Stimulated activated CD8-positive, alpha-beta memory T cell treated with anti-CD3 and anti-CD28 coated beads, Interleukin-4, amount 100 ng/mL, for 4 hours (primary cell): ENCODE results near the gene RNF114.

Experiments used
- DNase-seq, 2 donors: peaks; one replicate each; pipeline ENCODE4 v3.0.0-alpha.2; 2020; ENCODE audit warnings: low read depth in 2 of 2, low spot score in 1 of 2

RNF114 gene

DNA sequence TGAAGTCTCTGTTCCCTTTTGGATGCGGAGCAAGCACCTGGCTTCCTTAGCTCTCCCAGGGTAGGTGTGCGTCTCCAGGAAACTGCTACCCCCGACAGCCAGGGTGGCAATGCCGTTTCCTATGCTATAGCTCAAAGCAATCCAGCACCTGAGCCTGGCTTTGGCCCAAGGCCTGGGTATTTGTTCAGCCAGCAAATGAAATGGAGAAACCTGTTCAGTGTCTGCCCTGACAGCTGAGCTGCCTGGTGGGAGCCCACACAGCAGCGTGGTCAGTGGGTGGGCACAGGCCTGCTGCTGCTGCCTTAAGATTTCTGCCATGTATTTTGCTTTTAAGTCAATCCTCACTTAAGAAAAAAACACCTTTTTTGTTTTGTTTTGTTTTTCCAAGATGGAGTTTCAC lies 34.6 kb upstream of the RNF114 start:
- no peak for DNase-seq

GRCh38 chr20:49904440-49905214 lies 31.6 kb upstream of the RNF114 start:
- no peak for DNase-seq

DNA sequence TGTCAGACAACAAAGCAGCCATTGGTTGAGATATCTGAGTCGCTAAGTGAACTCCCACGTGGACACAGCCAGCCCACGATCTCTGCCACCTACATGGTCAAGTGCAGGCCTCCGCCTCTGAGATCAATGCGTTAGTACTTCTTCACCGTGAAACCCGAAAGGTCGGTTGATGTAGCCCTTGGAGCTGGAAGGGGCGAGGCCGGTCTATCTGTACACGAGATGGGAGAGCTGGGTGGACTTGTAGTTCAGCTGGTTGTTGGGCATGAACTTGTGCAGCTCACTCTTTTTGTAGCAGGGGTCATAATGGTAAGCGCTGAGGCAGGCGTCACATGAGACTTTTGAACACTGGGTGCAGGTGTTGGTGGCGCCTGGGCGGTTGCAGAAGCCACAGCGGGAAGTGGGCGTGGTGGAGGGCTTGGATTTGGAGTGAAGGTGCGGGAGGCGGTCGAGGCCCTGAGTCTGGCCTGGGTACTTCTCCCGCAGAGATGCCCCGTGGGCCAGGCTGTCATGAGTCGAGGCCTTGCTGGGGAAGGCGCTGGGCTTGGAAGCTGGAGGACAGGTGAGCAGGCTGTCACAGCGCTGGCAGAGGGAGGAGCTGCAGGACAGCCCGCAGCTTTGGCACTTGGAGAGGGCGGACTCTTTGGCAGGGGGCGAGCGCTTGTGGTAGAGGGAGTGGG lies 30.6 kb upstream of the RNF114 start:
- no peak for DNase-seq

GRCh38 chr20:49906101-49906604 lies 30.0 kb upstream of the RNF114 start:
- DNase-seq = no peak

DNA sequence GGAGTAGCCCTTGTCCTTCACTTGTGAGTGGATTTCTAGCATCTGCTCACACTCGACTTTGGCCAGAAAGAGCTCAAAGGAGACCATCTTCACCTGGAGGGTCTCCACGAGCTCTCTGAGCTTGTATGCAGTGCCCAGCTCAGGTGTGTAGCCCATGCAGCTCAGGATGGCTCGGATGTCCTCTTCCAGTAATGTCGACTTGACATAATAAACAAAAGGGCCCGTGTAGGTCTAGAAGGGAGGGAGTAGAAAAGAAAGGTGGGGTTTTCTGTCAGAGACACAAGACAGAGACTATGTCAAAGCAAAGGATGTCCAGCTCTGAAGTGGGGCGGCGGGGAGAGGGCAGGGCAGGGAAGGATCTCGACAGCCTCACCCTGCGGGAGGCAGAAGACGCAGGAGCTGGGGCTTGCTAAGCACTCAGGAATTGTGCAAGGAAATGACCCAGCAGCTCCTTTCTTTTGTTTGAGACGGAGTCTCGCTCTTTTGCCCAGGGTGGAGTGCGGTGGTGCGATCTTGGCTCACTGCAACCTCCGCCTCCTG lies 29.5 kb upstream of the RNF114 start:
- DNase-seq = no peak

GRCh38 chr20:49907405-49908257 lies 28.6 kb upstream of the RNF114 start:
- no peak for DNase-seq

GRCh38 chr20:49908258-49908565 lies 28.0 kb upstream of the RNF114 start:
- DNase-seq = no peak

- no peak for DNase-seq
Observed at GRCh38 chr20:49909499-49910339, 26.5 kb upstream of the RNF114 start.

- no peak for DNase-seq
Observed at GRCh38 chr20:49910340-49910706, 25.9 kb upstream of the RNF114 start.

GRCh38 chr20:49913399-49914047 lies 22.7 kb upstream of the RNF114 start:
- DNase-seq = no peak

DNA sequence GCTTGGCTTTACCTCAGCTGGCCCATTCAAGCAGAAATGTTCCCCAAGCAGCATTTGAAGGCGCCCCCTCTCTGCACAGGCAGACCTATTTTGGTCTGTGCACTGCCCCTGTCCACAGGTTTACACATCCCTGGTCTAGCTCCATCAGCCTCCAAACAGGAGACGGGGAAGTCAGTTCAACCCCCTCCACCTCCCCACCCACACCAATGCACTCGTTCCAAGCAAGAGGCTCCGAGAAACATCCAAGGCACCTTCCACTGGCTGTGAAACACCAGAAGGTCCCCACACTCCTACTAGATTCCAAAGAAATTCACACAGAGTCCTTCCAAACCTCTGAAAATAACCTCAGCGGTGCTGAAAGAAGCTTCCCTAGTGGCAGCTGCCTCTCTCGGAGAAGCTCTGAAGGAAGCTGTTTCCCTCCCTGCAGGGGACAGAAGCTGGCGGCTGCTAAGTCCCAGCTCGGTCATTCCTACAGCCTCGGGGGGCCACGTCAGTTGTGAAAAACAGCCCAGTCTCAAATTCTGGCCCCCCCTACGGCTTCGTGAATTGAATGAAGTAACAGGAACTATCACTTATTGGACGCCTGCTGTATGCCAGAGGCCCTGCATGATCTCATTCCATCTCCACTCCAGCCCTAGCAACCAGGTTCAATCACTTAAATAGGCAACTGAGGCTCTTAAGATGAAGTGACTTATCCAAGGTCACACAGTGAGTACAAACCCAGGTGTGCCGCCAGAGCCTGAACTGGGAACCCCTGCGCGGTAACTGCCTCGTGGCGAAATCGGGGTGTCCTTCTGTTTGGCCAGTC lies 21.7 kb upstream of the RNF114 start:
- no peak for DNase-seq

GRCh38 chr20:49915118-49915379 lies 21.1 kb upstream of the RNF114 start:
- no peak for DNase-seq

DNA sequence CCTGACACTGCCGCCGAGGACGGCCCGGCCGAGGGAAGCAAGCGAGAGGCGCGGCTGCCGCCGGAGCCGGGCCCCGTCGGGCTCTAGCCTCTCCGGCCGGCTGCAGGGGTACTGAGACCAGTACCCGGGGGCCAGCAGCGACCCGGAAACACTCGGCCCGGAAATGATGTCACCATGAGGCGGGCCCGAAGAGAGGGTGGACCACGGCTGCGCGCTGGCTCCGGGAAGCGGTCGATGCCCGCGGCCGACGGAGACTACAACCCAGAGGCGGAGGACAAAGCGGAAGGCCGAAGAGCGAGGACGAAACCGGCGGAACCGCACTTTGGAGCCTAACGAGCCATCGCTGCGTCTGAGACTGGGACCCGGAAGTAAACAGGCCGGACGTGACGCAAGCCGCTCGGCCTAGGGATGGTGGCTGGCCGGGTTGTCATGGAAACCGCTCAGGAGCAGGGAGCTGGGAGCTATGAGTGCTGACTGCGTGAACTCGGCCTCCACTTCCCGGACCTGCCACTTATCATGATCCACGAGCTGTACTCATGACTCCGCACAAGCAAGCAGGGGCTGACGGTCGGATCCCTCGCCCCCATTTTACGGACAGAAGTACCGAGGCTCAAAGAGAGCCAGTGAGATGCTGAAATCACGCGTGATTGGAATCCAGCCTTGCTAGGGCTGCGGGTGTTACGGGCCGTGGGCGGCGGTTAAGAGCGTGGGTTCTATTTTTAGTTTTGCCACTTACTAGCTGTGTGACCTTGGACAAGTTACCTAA lies 20.6 kb upstream of the RNF114 start, which contains the start of gene SPATA2:
SPATA2 (minus strand) TSS at position 150 of the 766 bp plus-strand sequence. CDS start 7,039 bp downstream, outside the sequence.
- peak; percentile 85 to 87 for DNase-seq

DNA sequence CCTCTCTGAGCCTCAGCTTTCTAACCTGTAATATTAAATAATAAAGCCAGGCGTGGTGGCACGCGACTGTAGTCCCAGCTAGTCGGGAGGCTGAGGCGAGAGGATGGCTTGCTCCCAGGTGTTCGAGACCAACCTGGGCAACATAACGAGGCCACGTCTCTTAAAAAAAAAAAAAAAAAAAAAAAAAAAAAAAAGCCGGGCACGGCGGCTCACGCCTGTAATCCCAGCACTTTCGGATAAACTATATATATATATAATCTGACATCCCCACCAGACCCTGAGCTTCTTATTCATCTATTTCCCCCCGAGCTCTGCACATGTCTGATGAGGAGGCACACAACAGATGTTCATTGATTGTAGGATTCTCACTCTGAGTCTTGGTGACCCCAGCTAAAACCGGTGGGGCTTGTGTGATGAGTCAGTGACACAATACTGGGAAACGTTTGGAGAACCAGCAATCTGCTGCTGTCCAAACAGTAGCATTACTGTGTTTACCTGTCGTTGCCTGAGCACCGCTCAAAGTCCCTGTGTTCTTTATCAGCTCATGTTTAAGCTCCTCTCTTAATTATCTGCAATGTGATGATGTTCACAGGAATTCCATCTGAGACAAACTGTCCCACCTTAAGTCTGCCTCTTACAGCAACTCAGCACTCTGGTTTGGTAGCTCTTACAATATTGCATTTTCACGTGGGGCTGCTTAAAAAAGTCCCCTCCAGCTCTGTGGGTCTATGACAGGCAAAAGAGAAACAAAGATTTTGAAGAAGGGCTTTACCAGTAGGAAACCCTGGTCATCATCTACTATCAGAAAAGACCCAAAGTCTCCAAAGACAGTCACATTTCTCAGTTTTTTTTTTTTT lies 19.8 kb upstream of the RNF114 start:
- DNase-seq = no peak

DNA sequence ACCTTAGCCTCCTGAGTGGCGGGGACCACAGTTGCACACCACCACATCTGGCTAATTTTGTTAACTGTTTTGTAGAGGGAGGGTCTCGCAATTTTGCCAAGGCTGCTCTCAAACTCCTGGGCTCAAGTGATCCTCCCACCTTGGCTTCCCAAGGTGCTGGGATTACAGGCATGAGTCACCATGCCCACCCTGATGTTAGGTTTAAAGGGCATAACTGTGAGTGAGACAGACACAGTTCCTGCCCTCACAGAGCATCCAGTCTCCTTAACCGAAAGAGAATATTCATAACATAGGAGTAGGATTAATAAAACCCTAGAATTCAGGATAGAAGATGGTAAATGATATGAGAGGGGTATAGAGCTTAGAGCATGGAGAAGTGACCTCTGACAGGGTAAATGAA lies 17.8 kb upstream of the RNF114 start:
- DNase-seq = no peak

- DNase-seq = no peak
Observed at GRCh38 chr20:49919009-49919408, 17.2 kb upstream of the RNF114 start.

GRCh38 chr20:49919461-49919860 lies 16.7 kb upstream of the RNF114 start:
- DNase-seq = no peak

- DNase-seq = no peak
Observed at GRCh38 chr20:49924247-49924646, 11.9 kb upstream of the RNF114 start.
